ENCODE measurements around the gene ACVR1.
A peak's percentile ranks its signal among the peaks of the same experiment; 100 is the strongest.
"Not testable (repeated sequence)": the region's sequence is repeated elsewhere in the genome, so short reads cannot be mapped to it uniquely, and the experiment has no call there.

The ACVR1 gene

DNA sequence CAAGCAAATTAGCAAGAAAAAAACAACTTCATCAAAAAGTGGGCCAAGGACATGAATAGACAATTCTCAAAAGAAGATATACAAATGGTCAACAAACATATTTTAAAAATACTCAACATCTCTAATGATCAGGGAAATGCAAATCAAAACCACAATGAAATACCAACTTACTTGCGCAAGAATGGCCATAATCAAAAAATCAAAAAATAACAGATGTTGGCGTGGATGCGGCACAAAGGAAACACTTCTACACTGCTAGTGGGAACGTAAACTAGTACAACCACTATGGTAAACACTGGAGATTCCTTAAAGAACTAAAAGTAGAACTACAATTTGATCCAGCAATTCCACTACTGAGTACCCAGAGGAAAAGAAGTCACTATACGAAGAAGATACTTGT is 119.7 kb downstream of the ACVR1 start:
- H3K14ac ChIP-seq (ENCODE audit: low read length); H3K79me1 ChIP-seq (ENCODE audit: low read length); H3K23ac ChIP-seq (ENCODE audit: low read length); H3K9me3 ChIP-seq (ENCODE audit: insufficient read depth, low read depth, low read length); H3K4me3 ChIP-seq (ENCODE audit: low read depth, low read length); H3K4ac ChIP-seq (ENCODE audit: low read depth, low read length); H2AFZ ChIP-seq (ENCODE audit: insufficient read depth, low read length, poor library complexity); H3K9ac ChIP-seq (ENCODE audit: low read length); H3K27ac ChIP-seq (ENCODE audit: low read depth, low read length); H4K91ac ChIP-seq (ENCODE audit: low read depth, low read length); H3K4me2 ChIP-seq (ENCODE audit: low read length); H3K4me1 ChIP-seq (ENCODE audit: control insufficient read depth in 1 of 2, insufficient read depth in 2 of 2, low read length in 2 of 2); H3K18ac ChIP-seq (ENCODE audit: low read length); H2BK120ac ChIP-seq (ENCODE audit: insufficient read depth, low read length, poor library complexity); H4K8ac ChIP-seq (ENCODE audit: low read depth, low read length); H4K12ac ChIP-seq (ENCODE audit: low read depth, low read length); H2AK5ac ChIP-seq (ENCODE audit: low read length); H3K27me3 ChIP-seq (ENCODE audit: insufficient read depth, low read length); H3K36me3 ChIP-seq (ENCODE audit: control insufficient read depth in 1 of 2, insufficient read depth in 2 of 2, low read length in 2 of 2); H2BK12ac ChIP-seq (ENCODE audit: low read length); H2BK5ac ChIP-seq (ENCODE audit: low read depth, low read length, poor library complexity); H3K79me2 ChIP-seq (ENCODE audit: control insufficient read depth, insufficient read depth, low read length, poor library complexity); DNase-seq: not testable (repeated sequence)
- no CpG with 5 or more reads among the region's 5 CpGs for WGBS (ENCODE audit: extremely low coverage, insufficient coverage, insufficient read length)

DNA sequence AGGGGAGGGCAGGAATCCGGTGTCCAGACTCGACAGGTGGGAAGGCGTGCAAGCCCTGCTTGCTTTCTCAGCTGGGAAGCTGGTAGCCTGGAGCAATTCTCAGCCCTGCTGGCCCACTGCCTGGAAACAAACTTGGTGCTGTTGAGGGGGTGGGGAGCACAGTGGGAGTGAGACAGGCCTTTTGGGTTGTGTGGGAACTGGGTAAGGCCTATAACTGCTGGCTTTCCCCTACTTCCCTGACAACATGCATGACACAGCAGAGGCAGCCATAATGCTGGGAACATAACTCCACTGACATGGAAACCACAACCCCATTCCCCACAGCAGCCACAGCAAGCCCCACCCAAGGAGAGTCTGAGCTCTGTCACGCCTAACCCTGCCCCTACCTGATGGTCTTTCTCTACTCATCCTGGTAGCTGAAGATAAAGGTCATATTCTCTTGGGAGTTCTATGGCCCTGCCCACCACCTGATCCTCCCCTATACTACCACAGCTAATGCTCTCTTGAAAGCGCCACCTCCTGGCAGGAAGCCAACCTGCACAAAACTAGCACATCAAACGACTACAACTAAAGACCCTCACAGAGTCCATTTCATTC is 124.6 kb downstream of the ACVR1 start:
- no peaks in the 10 kb centered on the region for H3K79me2 ChIP-seq (ENCODE audit: control insufficient read depth, insufficient read depth, low read length, poor library complexity)
- peaks cover 0 to 13% of the 10 kb centered on the region in 2 experiments for H3K36me3 ChIP-seq (ENCODE audit: control insufficient read depth in 1 of 2, insufficient read depth in 2 of 2, low read length in 2 of 2)
- no peak overlapping the region for H3K4me3 ChIP-seq (ENCODE audit: low read depth, low read length)
- H3K27ac ChIP-seq (ENCODE audit: low read depth, low read length) = no peak overlapping the region
- H4K12ac ChIP-seq (ENCODE audit: low read depth, low read length) = no peak overlapping the region
- no peaks in the 10 kb centered on the region for H3K4me1 ChIP-seq (ENCODE audit: control insufficient read depth in 1 of 2, insufficient read depth in 2 of 2, low read length in 2 of 2)
- no peak overlapping the region for H3K4ac ChIP-seq (ENCODE audit: low read depth, low read length)
- H3K23ac ChIP-seq (ENCODE audit: low read length) = no peak overlapping the region
- no peak overlapping the region for H3K4me2 ChIP-seq (ENCODE audit: low read length)
- WGBS (ENCODE audit: extremely low coverage, insufficient coverage, insufficient read length) = no CpG with 5 or more reads among the region's 6 CpGs
- no peak overlapping the region for H4K8ac ChIP-seq (ENCODE audit: low read depth, low read length)
- H3K79me1 ChIP-seq (ENCODE audit: low read length) = no peaks in the 10 kb centered on the region
- H2BK5ac ChIP-seq (ENCODE audit: low read depth, low read length, poor library complexity) = no peak overlapping the region
- H3K18ac ChIP-seq (ENCODE audit: low read length) = no peak overlapping the region
- no peaks in the 10 kb centered on the region for H3K9me3 ChIP-seq (ENCODE audit: insufficient read depth, low read depth, low read length)
- no peak overlapping the region for H2BK12ac ChIP-seq (ENCODE audit: low read length)
- no peak overlapping the region for H2BK120ac ChIP-seq (ENCODE audit: insufficient read depth, low read length, poor library complexity)
- no peak overlapping the region for H3K14ac ChIP-seq (ENCODE audit: low read length)
- no peak overlapping the region for H2AK5ac ChIP-seq (ENCODE audit: low read length)
- H4K91ac ChIP-seq (ENCODE audit: low read depth, low read length) = no peak overlapping the region
- no peaks in the 10 kb centered on the region for H3K27me3 ChIP-seq (ENCODE audit: insufficient read depth, low read length)
- no peak overlapping the region for H3K9ac ChIP-seq (ENCODE audit: low read length)
- peak; percentile 4 to 6 for DNase-seq
- no peak overlapping the region for H2AFZ ChIP-seq (ENCODE audit: insufficient read depth, low read length, poor library complexity)

DNA sequence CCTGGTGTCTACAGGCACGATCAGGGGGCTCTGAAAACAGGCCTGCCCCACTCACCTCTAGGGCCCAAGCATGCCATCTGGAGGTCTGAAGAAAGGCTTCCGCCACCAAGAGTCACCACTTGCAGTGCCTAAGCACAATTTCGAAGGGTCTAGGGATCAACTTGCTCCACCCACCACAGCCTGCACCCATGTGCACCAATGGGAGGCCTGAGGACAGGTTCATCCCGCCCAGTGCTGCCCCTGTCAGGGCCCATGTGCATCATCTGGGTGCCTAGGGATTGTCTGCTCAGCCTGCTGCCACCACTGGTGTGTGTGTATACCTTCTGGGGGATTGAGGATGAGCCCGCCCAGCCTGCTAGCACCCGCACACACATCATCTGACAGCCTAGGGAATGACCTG is 126.4 kb downstream of the ACVR1 start:
- H2AFZ ChIP-seq (ENCODE audit: insufficient read depth, low read length, poor library complexity) = no peak overlapping the region
- no peak overlapping the region for H3K14ac ChIP-seq (ENCODE audit: low read length)
- no peak overlapping the region for H4K91ac ChIP-seq (ENCODE audit: low read depth, low read length)
- no peak overlapping the region for H4K8ac ChIP-seq (ENCODE audit: low read depth, low read length)
- no peak for DNase-seq
- H3K27me3 ChIP-seq (ENCODE audit: insufficient read depth, low read length) = no peaks in the 10 kb centered on the region
- no peak overlapping the region for H3K4me3 ChIP-seq (ENCODE audit: low read depth, low read length)
- H3K4ac ChIP-seq (ENCODE audit: low read depth, low read length) = no peak overlapping the region
- no peaks in the 10 kb centered on the region for H3K79me1 ChIP-seq (ENCODE audit: low read length)
- H2BK5ac ChIP-seq (ENCODE audit: low read depth, low read length, poor library complexity) = no peak overlapping the region
- no peaks in the 10 kb centered on the region for H3K79me2 ChIP-seq (ENCODE audit: control insufficient read depth, insufficient read depth, low read length, poor library complexity)
- no peak overlapping the region for H3K18ac ChIP-seq (ENCODE audit: low read length)
- H2AK5ac ChIP-seq (ENCODE audit: low read length) = no peak overlapping the region
- H3K23ac ChIP-seq (ENCODE audit: low read length) = no peak overlapping the region
- H3K36me3 ChIP-seq (ENCODE audit: control insufficient read depth in 1 of 2, insufficient read depth in 2 of 2, low read length in 2 of 2) = peaks cover 0 to 13% of the 10 kb centered on the region in 2 experiments
- no peak overlapping the region for H2BK120ac ChIP-seq (ENCODE audit: insufficient read depth, low read length, poor library complexity)
- no peak overlapping the region for H2BK12ac ChIP-seq (ENCODE audit: low read length)
- no peak overlapping the region for H3K27ac ChIP-seq (ENCODE audit: low read depth, low read length)
- WGBS (ENCODE audit: extremely low coverage, insufficient coverage, insufficient read length) = no CpG with 5 or more reads among the region's 6 CpGs
- H3K9me3 ChIP-seq (ENCODE audit: insufficient read depth, low read depth, low read length) = no peaks in the 10 kb centered on the region
- no peak overlapping the region for H3K9ac ChIP-seq (ENCODE audit: low read length)
- H4K12ac ChIP-seq (ENCODE audit: low read depth, low read length) = no peak overlapping the region
- no peaks in the 10 kb centered on the region for H3K4me1 ChIP-seq (ENCODE audit: control insufficient read depth in 1 of 2, insufficient read depth in 2 of 2, low read length in 2 of 2)
- H3K4me2 ChIP-seq (ENCODE audit: low read length) = no peak overlapping the region

DNA sequence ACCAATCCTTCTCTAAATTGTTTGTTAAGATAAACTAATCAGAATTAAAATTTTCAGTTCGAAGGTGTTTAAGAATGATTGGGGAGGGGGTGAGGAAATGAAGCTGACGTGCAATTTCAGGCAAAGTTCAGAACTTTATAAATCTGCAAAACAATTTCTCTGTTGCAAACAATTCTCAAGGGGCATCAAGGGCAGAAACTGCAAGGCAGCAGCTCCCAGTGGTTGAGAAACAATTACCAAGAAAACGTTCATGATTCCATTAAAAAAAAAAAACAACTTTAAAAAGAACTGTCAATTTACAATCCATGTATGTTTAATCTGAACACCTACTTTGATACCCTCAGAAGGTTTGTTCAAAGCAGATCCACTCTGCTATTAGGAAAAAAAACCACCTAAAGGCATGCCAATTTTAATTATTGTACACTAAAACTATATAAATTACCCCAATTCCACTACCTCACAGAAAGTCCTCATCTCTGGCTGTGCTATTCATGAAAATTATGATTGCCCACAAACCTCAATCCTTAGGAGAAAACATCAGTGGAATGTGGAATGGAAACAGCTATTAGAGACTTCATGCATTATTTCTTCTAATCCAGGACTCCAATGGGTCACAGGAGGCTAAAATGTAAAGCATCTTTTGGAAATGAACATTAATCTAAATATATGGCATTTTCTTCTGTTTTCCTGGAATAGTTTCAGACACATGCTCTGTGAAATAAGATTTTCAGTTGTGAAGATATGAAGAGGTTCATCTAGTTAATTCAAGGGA is 127.6 kb downstream of the ACVR1 start:
- Histone ChIP-seq H4K12ac (ENCODE audit: low read depth, low read length) (no peak overlapping the region), H3K4me3 (ENCODE audit: low read depth, low read length) (no peak overlapping the region), H3K18ac (ENCODE audit: low read length) (no peak overlapping the region), H3K36me3 (ENCODE audit: control insufficient read depth in 1 of 2, insufficient read depth in 2 of 2, low read length in 2 of 2) (peaks cover 0 to 13% of the 10 kb centered on the region in 2 experiments), H3K79me2 (ENCODE audit: control insufficient read depth, insufficient read depth, low read length, poor library complexity) (no peaks in the 10 kb centered on the region), H3K27ac (ENCODE audit: low read depth, low read length) (no peak overlapping the region), H3K9me3 (ENCODE audit: insufficient read depth, low read depth, low read length) (no peaks in the 10 kb centered on the region), H2BK120ac (ENCODE audit: insufficient read depth, low read length, poor library complexity) (no peak overlapping the region), H2AK5ac (ENCODE audit: low read length) (no peak overlapping the region), H3K23ac (ENCODE audit: low read length) (no peak overlapping the region), H3K14ac (ENCODE audit: low read length) (no peak overlapping the region), H2AFZ (ENCODE audit: insufficient read depth, low read length, poor library complexity) (no peak overlapping the region), H3K27me3 (ENCODE audit: insufficient read depth, low read length) (no peaks in the 10 kb centered on the region), H3K9ac (ENCODE audit: low read length) (no peak overlapping the region), H2BK12ac (ENCODE audit: low read length) (no peak overlapping the region), H3K4ac (ENCODE audit: low read depth, low read length) (no peak overlapping the region), H2BK5ac (ENCODE audit: low read depth, low read length, poor library complexity) (no peak overlapping the region), H3K4me2 (ENCODE audit: low read length) (no peak overlapping the region), H4K91ac (ENCODE audit: low read depth, low read length) (no peak overlapping the region), H4K8ac (ENCODE audit: low read depth, low read length) (no peak overlapping the region), H3K79me1 (ENCODE audit: low read length) (no peaks in the 10 kb centered on the region), H3K4me1 (ENCODE audit: control insufficient read depth in 1 of 2, insufficient read depth in 2 of 2, low read length in 2 of 2) (no peaks in the 10 kb centered on the region)
- no peak for DNase-seq
- WGBS (ENCODE audit: extremely low coverage, insufficient coverage, insufficient read length) = 100% methylated on average over 2 of the region's 3 CpGs
